H9 (cell line): ENCODE data around the gene FCER1G. TPM values are rescaled to one million over a fixed set of nuclear protein-coding genes. Genes with fewer than 3 reads are reported as not detected.

Experiments
- DNase-seq: peaks from one replicate; pipeline ENCODE4 v3.0.0-alpha.2; 2017
- H2AFZ ChIP-seq: one replicate; pipeline ENCODE4 v1.6.1; 2013; ENCODE audit warnings: mild to moderate bottlenecking, low read length, control low read depth, moderate library complexity
- H2AK5ac ChIP-seq: 2 replicates; pipeline ENCODE4 v1.6.1; 2013; ENCODE audit warnings: low read length, control low read depth, mixed read lengths; ENCODE audit not compliant: insufficient read length
- H2BK120ac ChIP-seq: one replicate; pipeline ENCODE4 v1.6.1; 2013; ENCODE audit warnings: low read depth, mild to moderate bottlenecking, low read length, control low read depth, inconsistent platforms; ENCODE audit not compliant: poor library complexity, severe bottlenecking
- H2BK12ac ChIP-seq: 2 replicates; pipeline ENCODE4 v1.6.1; 2013; ENCODE audit warnings: low read length, control low read depth, mixed read lengths, low read depth; ENCODE audit not compliant: insufficient read length
- H2BK15ac ChIP-seq: 2 replicates; pipeline ENCODE4 v1.6.1; 2013; ENCODE audit warnings: low read depth, low read length, control low read depth
- H2BK20ac ChIP-seq: one replicate; pipeline ENCODE4 v1.6.1; 2013; ENCODE audit warnings: low read depth, mild to moderate bottlenecking, low read length, control low read depth, inconsistent platforms; ENCODE audit not compliant: poor library complexity, severe bottlenecking
- H2BK5ac ChIP-seq: 2 replicates; pipeline ENCODE4 v1.6.1; 2013; ENCODE audit warnings: low read length, control low read depth, mixed read lengths; ENCODE audit not compliant: insufficient read length
- H3K14ac ChIP-seq: 2 replicates; pipeline ENCODE4 v1.6.1; 2013; ENCODE audit warnings: low read length, control low read depth; ENCODE audit not compliant: insufficient read depth
- H3K18ac ChIP-seq: 2 replicates; pipeline ENCODE4 v1.6.1; 2013; ENCODE audit warnings: low read depth, mild to moderate bottlenecking, mixed read lengths, low read length, control low read depth; ENCODE audit not compliant: insufficient read length
- H3K23ac ChIP-seq: 2 replicates; pipeline ENCODE4 v1.6.1; 2013; ENCODE audit warnings: low read length, control low read depth, mixed read lengths, low read depth; ENCODE audit not compliant: insufficient read length
- H3K23me2 ChIP-seq: 2 replicates; pipeline ENCODE4 v1.6.1; 2013; ENCODE audit warnings: low read depth, mild to moderate bottlenecking, mixed read lengths, low read length, control low read depth; ENCODE audit not compliant: insufficient read length, poor library complexity, severe bottlenecking
- H3K27ac ChIP-seq: 2 replicates; pipeline ENCODE4 v1.5.1; 2013; ENCODE audit warnings: low read length, control low read depth, mixed read lengths, low read depth; ENCODE audit not compliant: insufficient read length
- H3K27me3 ChIP-seq: 2 replicates; pipeline ENCODE4 v1.6.1; 2013; ENCODE audit warnings: low read length, control low read depth, inconsistent platforms; ENCODE audit not compliant: insufficient read depth
- H3K4ac ChIP-seq: 2 replicates; pipeline ENCODE4 v1.6.1; 2013; ENCODE audit warnings: low read depth, mild to moderate bottlenecking, control low read depth, inconsistent platforms, low read length, moderate library complexity
- H3K4me1 ChIP-seq: 2 replicates; pipeline ENCODE4 v1.6.1; 2013; ENCODE audit warnings: low read length, control low read depth, inconsistent platforms; ENCODE audit not compliant: insufficient read depth
- H3K4me2 ChIP-seq: 2 replicates; pipeline ENCODE4 v1.6.1; 2013; ENCODE audit warnings: low read length, control low read depth, mixed read lengths; ENCODE audit not compliant: insufficient read length, insufficient read depth
- H3K56ac ChIP-seq: 2 replicates; pipeline ENCODE4 v1.6.1; 2013; ENCODE audit warnings: low read depth, mild to moderate bottlenecking, mixed read lengths, low read length, control low read depth; ENCODE audit not compliant: insufficient read length
- H3K79me1 ChIP-seq: 2 replicates; pipeline ENCODE4 v1.6.1; 2013; ENCODE audit warnings: low read depth, mild to moderate bottlenecking, moderate library complexity, low read length, control low read depth, inconsistent platforms; ENCODE audit not compliant: insufficient read depth, poor library complexity, severe bottlenecking
- H3K79me2 ChIP-seq: 2 replicates; pipeline ENCODE4 v1.6.1; 2013; ENCODE audit warnings: low read length, control low read depth, inconsistent platforms; ENCODE audit not compliant: insufficient read depth
- H3K9ac ChIP-seq: 2 replicates; pipeline ENCODE4 v1.6.1; 2013; ENCODE audit warnings: low read length, control low read depth, mixed read lengths; ENCODE audit not compliant: insufficient read length; ENCODE audit errors: extremely low read depth
- H3K9me3 ChIP-seq: one replicate; pipeline ENCODE4 v1.6.1; 2013; ENCODE audit warnings: low read depth, low read length, inconsistent platforms; ENCODE audit not compliant: control insufficient read depth
- H3T11ph ChIP-seq: one replicate; pipeline ENCODE4 v1.6.1; 2013; ENCODE audit warnings: mild to moderate bottlenecking, low read length, control low read depth, inconsistent platforms
- H4K20me1 ChIP-seq: one replicate; pipeline ENCODE4 v1.6.1; 2013; ENCODE audit not compliant: control insufficient read depth, insufficient read length, insufficient read depth
- H4K5ac ChIP-seq: 2 replicates; pipeline ENCODE4 v1.6.1; 2013; ENCODE audit warnings: low read depth, mild to moderate bottlenecking, mixed read lengths, low read length, control low read depth; ENCODE audit not compliant: insufficient read length
- H4K8ac ChIP-seq: replicated peaks from 2 replicates; pipeline ENCODE4 v1.6.1; 2013; ENCODE audit warnings: low read length, control low read depth, mixed read lengths, low read depth; ENCODE audit not compliant: insufficient read length
- H4K91ac ChIP-seq: 2 replicates; pipeline ENCODE4 v1.6.1; 2013; ENCODE audit warnings: low read depth, mild to moderate bottlenecking, moderate library complexity, mixed read lengths, low read length, control low read depth; ENCODE audit not compliant: insufficient read length
- H3K27ac Mint-ChIP-seq, 3 experiments: 2 replicates in 2 of 3; 3 replicates in 1 of 3; pipeline ENCODE4 v1.8.0; 2020 to 2021; ENCODE audit warnings: mixed read lengths in 3 of 3, mild to moderate bottlenecking in 1 of 3, moderate library complexity in 1 of 3
- H3K27me3 Mint-ChIP-seq: 2 replicates; pipeline ENCODE4 v1.8.0; 2021; ENCODE audit warnings: low read depth, mild to moderate bottlenecking, moderate library complexity, mixed read lengths
- H3K36me3 Mint-ChIP-seq, 3 experiments: 2 replicates in 2 of 3; 3 replicates in 1 of 3; pipeline ENCODE4 v1.8.0; 2020 to 2021; ENCODE audit warnings: low read depth in 3 of 3, mixed read lengths in 3 of 3; ENCODE audit not compliant: insufficient read depth in 1 of 3
- H3K4me1 Mint-ChIP-seq, 2 experiments: 2 replicates each; pipeline ENCODE4 v1.8.0; 2020; ENCODE audit warnings: mixed read lengths in 2 of 2
- H3K4me3 Mint-ChIP-seq, 2 experiments: 2 replicates in 1 of 2; 3 replicates in 1 of 2; pipeline ENCODE4 v1.8.0; 2020 to 2021; ENCODE audit warnings: mild to moderate bottlenecking in 2 of 2, mixed read lengths in 2 of 2, moderate library complexity in 1 of 2
- H3K9me3 Mint-ChIP-seq, 2 experiments: 2 replicates in 1 of 2; 3 replicates in 1 of 2; pipeline ENCODE4 v1.8.0; 2020; ENCODE audit warnings: mild to moderate bottlenecking in 2 of 2, mixed read lengths in 2 of 2, moderate library complexity in 1 of 2
- CTCF ChIP-seq: fragments of 200-600 bp; sonication (generic); conservative IDR thresholded peaks from 3 replicates; pipeline ENCODE4 v1.8.0; 2021; ENCODE audit warnings: antibody characterized with exemption, mild to moderate bottlenecking
- WGBS: extraction: QIAGEN DNeasy Blood & Tissue Kit; methylation state at CpG from one replicate; pipeline ENCODE4 v1.1.7; 2013; ENCODE audit warnings: missing lambda C conversion rate, low lambda C conversion rate, mixed read lengths; ENCODE audit not compliant: insufficient read length; ENCODE audit errors: extremely low coverage; 5-methylcytosine and 5-hydroxymethylcytosine counted together
- total RNA-seq: library from RNA; stranded (reverse); gene quantifications from 2 replicates; pipeline ENCODE4 v1.2.1, GENCODE V29; 2021

Gene FCER1G
- total RNA-seq, 1 experiment from 2014 or later = 0.90 TPM

GRCh38 chr1:161191971-161192370 lies 23.1 kb upstream of the FCER1G start:
- WGBS = no CpG with 5 or more reads among the region's 8 CpGs
- Histone ChIP-seq H4K20me1 (no peaks in the 10 kb centered on the region), H2BK5ac (no peak overlapping the region), H3K4ac (no peak overlapping the region), H3K79me2 (no peaks in the 10 kb centered on the region), H2AFZ (no peak overlapping the region), H2AK5ac (no peak overlapping the region), H3K18ac (no peak overlapping the region), H2BK15ac (no peak overlapping the region), H4K91ac (no peak overlapping the region), H2BK120ac (no peak overlapping the region), H3K79me1 (no peaks in the 10 kb centered on the region), H3K23ac (no peak overlapping the region), H4K8ac (no peak overlapping the region), H3K9ac (no peak overlapping the region), H3K23me2 (no peaks in the 10 kb centered on the region), H3K27me3 (no peaks in the 10 kb centered on the region), H3K9me3 (no peaks in the 10 kb centered on the region), H2BK12ac (no peak overlapping the region), H3K4me1 (no peaks in the 10 kb centered on the region; the same call in 1 of the 2 replicates), H3K27ac (no peak overlapping the region), H2BK20ac (no peak overlapping the region), H3K56ac (no peak overlapping the region), H4K5ac (no peak overlapping the region), H3T11ph (no peak overlapping the region), H3K4me2 (no peak overlapping the region), H3K14ac (no peak overlapping the region)
- TF ChIP-seq CTCF = no peak
- no peaks in the 10 kb centered on the region for H3K9me3 Mint-ChIP-seq
- no peak for DNase-seq
- H3K27ac Mint-ChIP-seq = no peak overlapping the region
- H3K4me1 Mint-ChIP-seq = peaks cover 12 to 17% of the 10 kb centered on the region in 2 experiments
- H3K36me3 Mint-ChIP-seq = peaks cover 0 to 29% (median 16%) of the 10 kb centered on the region in 3 experiments; a peak in 4 of 7 replicates
- H3K4me3 Mint-ChIP-seq = no peak overlapping the region
- no peaks in the 10 kb centered on the region for H3K27me3 Mint-ChIP-seq
